T-cell (primary cell): ENCODE results near the gene TMTC1. TPM values are rescaled to one million over a fixed set of nuclear protein-coding genes. Genes with fewer than 3 reads are reported as not detected.

Source experiments
- ATAC-seq, 4 experiments: fragments of 200-7000 bp in 3 of 4; fragments of 150-1000 bp in 1 of 4; cut with Tn5 transposase; replicated peaks in 1 of 4; 1 replicate in 3 of 4; 2 replicates in 1 of 4; pipeline ENCODE4 v1.10.0; 2021; ENCODE audit warnings: moderate library complexity in 3 of 4, mild to moderate bottlenecking in 2 of 4, moderate number of reproducible peaks in 1 of 4
- CTCF ChIA-PET, 2 donors: fragments of 300-600 bp; sonication (Branson Sonifier 250); formaldehyde crosslinking; loops; one replicate each; lab custom pipeline; 2022; ENCODE audit warnings: antibody characterized with exemption in 2 of 2; lab: Charles Lee
- POLR2A ChIA-PET, 2 donors: fragments of 300-600 bp; sonication (Branson Sonifier 250); formaldehyde crosslinking; loops; one replicate each; lab custom pipeline; 2022; ENCODE audit warnings: antibody characterized with exemption in 2 of 2; lab: Charles Lee
- DNase-seq, 35 experiments: peaks; one replicate each; pipeline versions ENCODE4 v3.0.0 to v3.0.0-alpha.2; 2013 to 2023
- H3K27ac ChIP-seq: one replicate; pipeline ENCODE4 v1.5.1; 2013; ENCODE audit warnings: low read length
- H3K27me3 ChIP-seq, 2 experiments: replicated peaks in 1 of 2; 1 replicate in 1 of 2; 2 replicates in 1 of 2; pipeline versions ENCODE4 v1.6.1 to v1.7.0; 2013; ENCODE audit warnings: low read length in 1 of 2, mixed read lengths in 1 of 2; ENCODE audit not compliant: control insufficient read depth in 2 of 2, insufficient read depth in 2 of 2; ENCODE audit errors: extremely low read depth in 1 of 2
- H3K36me3 ChIP-seq, 2 donors: 1 replicate in 1 of 2; 2 replicates in 1 of 2; pipeline versions ENCODE4 v1.6.1 to v1.7.0; 2013; ENCODE audit warnings: low read length in 1 of 2; ENCODE audit not compliant: control insufficient read depth in 2 of 2, insufficient read depth in 1 of 2; ENCODE audit errors: extremely low read depth in 1 of 2
- H3K4me1 ChIP-seq, 2 experiments: 1 replicate in 1 of 2; 2 replicates in 1 of 2; pipeline versions ENCODE4 v1.6.1 to v1.7.0; 2013; ENCODE audit warnings: low read length in 2 of 2, mixed read lengths in 1 of 2; ENCODE audit not compliant: insufficient read depth in 2 of 2, control insufficient read depth in 1 of 2; ENCODE audit errors: extremely low read depth in 1 of 2
- H3K4me3 ChIP-seq, 2 donors: 1 replicate in 1 of 2; 2 replicates in 1 of 2; pipeline versions ENCODE4 v1.5.1 to v1.7.0; 2013; ENCODE audit warnings: mild to moderate bottlenecking in 2 of 2, low read length in 1 of 2, moderate library complexity in 1 of 2; ENCODE audit not compliant: control insufficient read depth in 1 of 2; ENCODE audit errors: extremely low read depth in 1 of 2
- H3K9me3 ChIP-seq: 2 replicates; pipeline ENCODE4 v1.7.0; 2013
- H3K27ac Mint-ChIP-seq, 2 donors: one replicate each; pipeline ENCODE4 v1.8.0; 2020 to 2021; ENCODE audit warnings: mild to moderate bottlenecking in 2 of 2, mixed read lengths in 2 of 2
- H3K27me3 Mint-ChIP-seq, 2 donors: one replicate each; pipeline ENCODE4 v1.8.0; 2021 to 2022; ENCODE audit warnings: mixed read lengths in 2 of 2
- H3K36me3 Mint-ChIP-seq: one replicate; pipeline ENCODE4 v1.8.0; 2021; ENCODE audit warnings: mixed read lengths
- H3K4me1 Mint-ChIP-seq, 3 donors: one replicate each; pipeline ENCODE4 v1.8.0; 2020 to 2022; ENCODE audit warnings: mixed read lengths in 3 of 3, mild to moderate bottlenecking in 1 of 3
- H3K4me3 Mint-ChIP-seq, 3 donors: one replicate each; pipeline ENCODE4 v1.8.0; 2020 to 2022; ENCODE audit warnings: mild to moderate bottlenecking in 3 of 3, mixed read lengths in 3 of 3, moderate library complexity in 3 of 3
- H3K9me3 Mint-ChIP-seq, 3 donors: one replicate each; pipeline ENCODE4 v1.8.0; 2020 to 2022; ENCODE audit warnings: mixed read lengths in 3 of 3
- WGBS: methylation state at CpG from one replicate; pipeline ENCODE4 v1.1.5; 2013; ENCODE audit warnings: missing lambda C conversion rate; ENCODE audit not compliant: insufficient coverage; 5-methylcytosine and 5-hydroxymethylcytosine counted together
- total RNA-seq, 35 experiments: library from RNA in 6 of 35; stranded (reverse) in 6 of 35; fragments of 120-200 nt in 1 of 35; gene quantifications; one replicate each; pipeline versions ENCODE4 v1.2.1 to v1.2.4 and lab custom pipeline; 2013 to 2026

The TMTC1 gene
- total RNA-seq, 5 donors from 2014 or later (not counting 1 experiment from before 2014, with no cell fraction given), result 0.10 to 0.44 (median 0.29) TPM; not detected in 1

DNA sequence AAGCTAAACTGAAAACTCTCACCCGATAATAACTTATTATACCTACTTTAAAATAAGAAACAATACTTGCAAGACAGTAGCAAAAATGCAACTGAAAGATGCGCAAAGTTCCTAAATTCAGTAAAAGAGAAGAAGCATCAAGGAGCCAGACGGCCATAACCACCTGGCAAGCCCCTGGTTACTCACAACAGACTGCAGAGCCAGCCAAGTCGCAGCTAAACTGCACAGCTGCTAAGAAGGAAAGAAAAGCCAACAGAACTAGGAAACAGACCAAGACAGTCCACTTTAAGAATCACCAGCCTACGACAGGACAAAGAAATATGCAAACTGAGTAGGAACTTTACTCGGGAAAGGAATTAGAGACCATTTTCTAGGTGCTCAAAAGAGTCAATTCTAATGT lies 127.9 kb downstream of the TMTC1 start:
- DNase-seq (no peak), ATAC-seq (no peak)
- CTCF ChIA-PET, result no interaction called here
- no peaks in the 10 kb centered on the region for H3K4me1 ChIP-seq
- no peak overlapping the region for H3K27ac ChIP-seq
- 90% methylated on average over 3 of the region's 6 CpGs for WGBS
- no peaks in the 10 kb centered on the region for H3K9me3 ChIP-seq
- Mint-ChIP-seq H3K4me3 (no peak overlapping the region), H3K4me1 (no peaks in the 10 kb centered on the region), H3K9me3 (peaks cover 0 to 4% (median 0%) of the 10 kb centered on the region in 3 donors), H3K27ac (no peak overlapping the region), H3K36me3 (no peaks in the 10 kb centered on the region), H3K27me3 (peaks cover 1 to 10% of the 10 kb centered on the region in 2 donors)
- H3K4me3 ChIP-seq, result no peak overlapping the region
- POLR2A ChIA-PET, result no interaction called here
- H3K36me3 ChIP-seq, result no peaks in the 10 kb centered on the region
- H3K27me3 ChIP-seq, result no peaks in the 10 kb centered on the region

DNA sequence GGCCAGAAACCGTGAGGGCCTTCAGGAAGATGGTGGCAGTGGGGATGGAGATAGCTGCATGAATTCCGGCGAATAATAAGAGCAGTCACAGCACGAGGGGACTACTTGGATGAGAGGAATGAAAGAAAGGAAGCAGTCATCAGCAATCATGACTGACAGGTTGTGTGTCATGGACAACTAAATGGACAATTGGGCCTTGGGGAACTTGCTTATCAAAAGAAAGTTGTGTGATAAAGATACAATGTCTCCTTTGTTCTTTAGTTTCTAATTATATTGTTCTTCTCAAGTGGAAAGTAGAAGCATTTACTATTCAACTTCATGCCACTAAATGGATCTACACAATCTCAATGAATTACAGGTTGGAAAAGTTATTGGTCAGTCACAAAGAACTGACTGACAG lies 130.5 kb downstream of the TMTC1 start:
- POLR2A ChIA-PET, result no interaction called here

DNA sequence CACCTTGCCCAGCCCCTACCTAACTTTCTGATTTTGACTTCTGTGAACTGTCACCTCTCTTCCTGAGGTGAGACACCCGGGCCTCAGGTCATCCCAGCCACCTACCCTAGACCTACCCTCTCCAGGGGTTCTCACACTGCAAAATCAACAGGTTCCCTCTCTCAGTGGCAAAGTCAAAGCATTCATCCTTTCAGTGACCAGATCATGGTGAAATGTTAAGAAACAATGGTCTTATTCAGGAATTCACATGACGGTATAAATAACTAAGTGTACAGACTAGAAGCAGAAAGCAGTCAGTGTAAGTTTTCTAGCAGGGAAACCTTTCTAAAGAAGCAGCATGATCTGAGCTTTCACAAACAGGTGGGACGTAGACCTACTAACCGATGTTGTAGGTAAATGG lies 133.4 kb downstream of the TMTC1 start:
- ATAC-seq (no peak), DNase-seq (no peak)
- ChIA-PET CTCF (no interaction called here), POLR2A (no interaction called here)
- no peak overlapping the region for H3K27ac Mint-ChIP-seq
- H3K4me3 ChIP-seq, result no peak overlapping the region
- H3K27me3 Mint-ChIP-seq, result peaks cover 2 to 7% of the 10 kb centered on the region in 2 donors
- no peaks in the 10 kb centered on the region for H3K9me3 ChIP-seq
- H3K4me1 ChIP-seq, result no peaks in the 10 kb centered on the region
- peaks cover 0 to 4% (median 0%) of the 10 kb centered on the region in 3 donors for H3K9me3 Mint-ChIP-seq
- H3K4me3 Mint-ChIP-seq, result no peak overlapping the region
- no peaks in the 10 kb centered on the region for H3K36me3 ChIP-seq
- H3K27me3 ChIP-seq, result no peaks in the 10 kb centered on the region
- H3K4me1 Mint-ChIP-seq, result no peaks in the 10 kb centered on the region
- H3K27ac ChIP-seq, result no peak overlapping the region
- H3K36me3 Mint-ChIP-seq, result no peaks in the 10 kb centered on the region
- 94% methylated on average over 3 of the region's 4 CpGs for WGBS

More for the DNA sequence above, 130.5 kb downstream of the TMTC1 start:
- Mint-ChIP-seq H3K27me3 (peaks cover 4 to 10% of the 10 kb centered on the region in 2 donors), H3K36me3 (no peaks in the 10 kb centered on the region), H3K27ac (no peak overlapping the region), H3K4me1 (no peaks in the 10 kb centered on the region), H3K9me3 (peaks cover 0 to 4% (median 0%) of the 10 kb centered on the region in 3 donors), H3K4me3 (no peak overlapping the region)
- 69% methylated on average over 4 of the region's 4 CpGs for WGBS
- ATAC-seq (no peak), DNase-seq (no peak)
- no peak overlapping the region for H3K27ac ChIP-seq
- no peaks in the 10 kb centered on the region for H3K9me3 ChIP-seq
- no peaks in the 10 kb centered on the region for H3K4me1 ChIP-seq
- H3K36me3 ChIP-seq, result no peaks in the 10 kb centered on the region
- CTCF ChIA-PET, result no interaction called here
- H3K4me3 ChIP-seq, result no peak overlapping the region
- H3K27me3 ChIP-seq, result no peaks in the 10 kb centered on the region

DNA sequence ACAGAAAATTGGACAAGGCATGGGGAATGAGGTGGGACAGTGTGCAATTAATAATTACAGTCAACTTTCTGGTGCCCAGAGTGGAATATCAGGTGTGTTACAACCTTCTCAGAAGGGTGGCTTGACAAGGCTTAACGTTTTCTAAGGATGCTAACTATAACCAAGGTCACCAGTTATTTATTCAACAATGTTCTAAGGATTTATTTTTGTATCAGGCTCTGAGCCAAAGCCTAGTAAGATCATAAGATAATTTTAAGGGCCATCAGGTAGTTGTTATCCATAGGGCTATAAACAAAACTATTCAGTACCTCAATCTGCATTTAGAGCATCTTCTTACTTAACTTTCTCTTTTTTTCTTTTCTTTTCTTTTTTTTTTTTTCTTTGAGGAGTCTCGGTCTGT lies 134.0 kb downstream of the TMTC1 start:
- no peak for ATAC-seq
- Histone ChIP-seq H3K27me3 (no peaks in the 10 kb centered on the region), H3K27ac (no peak overlapping the region), H3K4me1 (no peaks in the 10 kb centered on the region), H3K9me3 (no peaks in the 10 kb centered on the region), H3K36me3 (no peaks in the 10 kb centered on the region), H3K4me3 (no peak overlapping the region)
- H3K27ac Mint-ChIP-seq, result no peak overlapping the region
- ChIA-PET CTCF (no interaction called here), POLR2A (no interaction called here)
- H3K9me3 Mint-ChIP-seq, result peaks cover 0 to 4% (median 0%) of the 10 kb centered on the region in 3 donors
- peaks cover 2 to 7% of the 10 kb centered on the region in 2 donors for H3K27me3 Mint-ChIP-seq
- no peak overlapping the region for H3K4me3 Mint-ChIP-seq
- no peaks in the 10 kb centered on the region for H3K36me3 Mint-ChIP-seq
- WGBS, result no CpG with 5 or more reads among the region's 2 CpGs
- no peak for DNase-seq
- H3K4me1 Mint-ChIP-seq, result no peaks in the 10 kb centered on the region

DNA sequence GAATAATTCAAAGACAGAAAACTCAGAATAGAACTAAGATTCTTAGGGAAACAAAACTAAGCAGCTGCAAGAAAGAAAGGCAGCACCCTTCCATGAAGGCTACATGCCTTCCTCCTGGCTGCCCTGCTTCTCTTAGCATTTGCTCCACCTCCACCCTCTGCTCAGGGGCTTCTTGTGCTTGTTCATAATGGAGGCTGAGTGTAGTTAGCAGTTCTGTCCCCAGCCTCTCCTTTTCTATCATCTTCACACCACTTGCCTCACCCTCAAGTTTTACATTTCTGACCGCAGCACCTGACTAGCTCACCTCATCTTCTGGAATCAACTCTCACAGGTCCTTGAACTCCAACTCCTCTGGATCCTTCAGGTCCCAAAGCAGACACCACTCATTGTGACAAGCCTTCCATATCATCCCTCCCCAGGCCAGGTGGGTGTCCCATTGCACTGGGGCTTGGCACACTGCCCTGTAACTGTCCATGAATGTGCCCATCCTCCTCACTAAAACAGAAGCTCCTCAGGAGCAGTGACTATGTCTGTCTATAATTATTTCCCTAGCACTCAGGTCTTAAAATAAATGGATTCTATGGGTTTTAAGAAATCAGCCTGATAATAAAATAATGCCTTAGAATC lies 139.1 kb downstream of the TMTC1 start:
- no peaks in the 10 kb centered on the region for H3K9me3 ChIP-seq
- H3K4me1 ChIP-seq, result no peaks in the 10 kb centered on the region
- 94% methylated on average over 1 of the region's 1 CpG for WGBS
- H3K27me3 ChIP-seq, result peaks cover 0 to 3% of the 10 kb centered on the region in 2 experiments
- no peaks in the 10 kb centered on the region for H3K4me1 Mint-ChIP-seq
- peaks cover 0 to 4% (median 0%) of the 10 kb centered on the region in 3 donors for H3K9me3 Mint-ChIP-seq
- H3K27ac ChIP-seq, result no peak overlapping the region
- peaks cover 2 to 3% of the 10 kb centered on the region in 2 donors for H3K27me3 Mint-ChIP-seq
- H3K27ac Mint-ChIP-seq, result no peak overlapping the region
- POLR2A ChIA-PET, result no interaction called here
- no peak overlapping the region for H3K4me3 Mint-ChIP-seq
- CTCF ChIA-PET, result no interaction called here
- no peak for DNase-seq
- no peak overlapping the region for H3K4me3 ChIP-seq
- H3K36me3 Mint-ChIP-seq, result no peaks in the 10 kb centered on the region
- no peak for ATAC-seq
- H3K36me3 ChIP-seq, result no peaks in the 10 kb centered on the region

DNA sequence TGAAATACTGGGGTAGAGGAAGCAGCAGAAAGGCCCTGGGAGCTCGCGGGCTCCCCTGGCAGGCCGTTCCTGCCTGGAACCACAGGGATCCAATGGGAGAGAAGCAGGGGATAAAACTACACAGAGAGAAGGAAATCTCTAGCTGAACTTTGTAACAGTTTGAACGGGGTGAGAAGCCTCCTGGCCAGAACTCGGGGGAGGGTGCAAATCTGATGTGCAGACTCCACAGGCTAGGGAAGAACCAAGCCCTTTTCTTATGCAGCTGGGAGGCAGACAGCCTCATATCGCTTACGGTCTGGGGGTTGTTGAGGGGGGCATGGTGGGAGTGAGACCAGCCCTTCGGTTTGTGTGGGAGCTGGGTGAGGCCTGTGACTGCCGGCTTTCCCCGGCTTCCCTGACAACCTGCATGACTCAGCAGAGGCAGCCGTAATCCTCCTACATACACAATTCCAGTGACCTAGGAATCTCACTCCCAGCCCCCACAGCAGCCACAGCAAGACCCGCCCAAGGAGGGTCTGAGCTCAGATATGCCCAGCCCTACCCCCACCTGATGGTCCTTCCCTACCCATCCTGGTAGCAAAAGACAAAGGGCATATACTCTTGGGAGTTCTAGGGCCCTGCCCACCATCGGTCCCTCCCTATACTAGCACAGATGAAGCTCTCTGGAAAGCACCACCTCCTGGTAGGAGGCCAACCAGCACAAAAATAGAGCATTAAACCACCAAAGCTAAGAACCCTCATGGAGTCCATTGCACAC lies 143.0 kb downstream of the TMTC1 start:
- H3K36me3 Mint-ChIP-seq, result no peaks in the 10 kb centered on the region
- ATAC-seq (no peak), DNase-seq (no peak)
- Histone ChIP-seq H3K4me3 (no peak overlapping the region), H3K9me3 (no peaks in the 10 kb centered on the region), H3K27ac (no peak overlapping the region), H3K4me1 (no peaks in the 10 kb centered on the region), H3K27me3 (peaks cover 0 to 8% of the 10 kb centered on the region in 2 experiments), H3K36me3 (no peaks in the 10 kb centered on the region)
- no peak overlapping the region for H3K27ac Mint-ChIP-seq
- CTCF ChIA-PET, result no interaction called here
- POLR2A ChIA-PET, result interaction anchor here in 1 of 2 donors (0.6 kb wide), 1 partner anchor 867 kb away, joined by 8 read pairs; no protein-coding TSS in a partner anchor
- no peak overlapping the region for H3K4me3 Mint-ChIP-seq
- H3K4me1 Mint-ChIP-seq, result no peaks in the 10 kb centered on the region
- WGBS, result 86% methylated on average over 7 of the region's 13 CpGs
- peaks cover 0 to 4% (median 0%) of the 10 kb centered on the region in 3 donors for H3K9me3 Mint-ChIP-seq
- H3K27me3 Mint-ChIP-seq, result peaks cover 2 to 3% of the 10 kb centered on the region in 2 donors
